ENCODE measurements around the gene CAMTA1.

GRCh38 chr1:7410156-7410555 lies 624.9 kb downstream of the CAMTA1 start:
- TF ChIP-seq TAF1 (IDR thresholded peaks at IDR 0.05; ENCODE audit: low read depth) (no peak), CTCF (IDR thresholded peaks at IDR 0.05; ENCODE audit: poor library complexity, severe bottlenecking) (no peak)

Data from neural cell (in vitro differentiated cells).